ENCODE measurements around the gene PPP1R10. TPM values are rescaled to one million over a fixed set of nuclear protein-coding genes. Genes with fewer than 3 reads are reported as not detected.

Gene PPP1R10
- total and polyA plus RNA-seq, 2 donors, result 24.9 to 37.8 TPM

DNA sequence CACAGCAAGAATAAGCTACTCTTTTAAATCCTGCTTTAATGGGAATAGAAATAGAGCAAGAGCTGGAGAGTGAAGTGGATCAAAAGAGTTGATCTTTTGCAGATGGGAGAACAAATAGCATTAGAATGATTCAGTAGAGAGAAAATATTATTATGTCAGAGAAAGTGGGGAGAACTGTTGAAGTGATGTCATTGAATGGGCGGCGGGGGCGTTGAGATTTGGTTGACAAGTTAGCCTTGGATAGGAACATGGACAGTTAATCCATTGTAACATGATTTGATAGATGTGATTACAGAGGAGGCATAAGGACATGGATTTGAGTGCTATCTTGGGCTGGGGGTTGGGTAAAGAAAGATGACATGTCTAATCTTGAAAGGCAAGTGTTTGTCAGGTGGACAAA is 18.8 kb upstream of the PPP1R10 start:
- WGBS, result 99% methylated on average over 3 of the region's 3 CpGs
- peaks cover 21 to 34% of the 10 kb centered on the region in 2 donors for H3K36me3 ChIP-seq (ENCODE audit: control insufficient read depth in 2 of 2, insufficient read depth in 2 of 2, low read length in 1 of 2)

DNA sequence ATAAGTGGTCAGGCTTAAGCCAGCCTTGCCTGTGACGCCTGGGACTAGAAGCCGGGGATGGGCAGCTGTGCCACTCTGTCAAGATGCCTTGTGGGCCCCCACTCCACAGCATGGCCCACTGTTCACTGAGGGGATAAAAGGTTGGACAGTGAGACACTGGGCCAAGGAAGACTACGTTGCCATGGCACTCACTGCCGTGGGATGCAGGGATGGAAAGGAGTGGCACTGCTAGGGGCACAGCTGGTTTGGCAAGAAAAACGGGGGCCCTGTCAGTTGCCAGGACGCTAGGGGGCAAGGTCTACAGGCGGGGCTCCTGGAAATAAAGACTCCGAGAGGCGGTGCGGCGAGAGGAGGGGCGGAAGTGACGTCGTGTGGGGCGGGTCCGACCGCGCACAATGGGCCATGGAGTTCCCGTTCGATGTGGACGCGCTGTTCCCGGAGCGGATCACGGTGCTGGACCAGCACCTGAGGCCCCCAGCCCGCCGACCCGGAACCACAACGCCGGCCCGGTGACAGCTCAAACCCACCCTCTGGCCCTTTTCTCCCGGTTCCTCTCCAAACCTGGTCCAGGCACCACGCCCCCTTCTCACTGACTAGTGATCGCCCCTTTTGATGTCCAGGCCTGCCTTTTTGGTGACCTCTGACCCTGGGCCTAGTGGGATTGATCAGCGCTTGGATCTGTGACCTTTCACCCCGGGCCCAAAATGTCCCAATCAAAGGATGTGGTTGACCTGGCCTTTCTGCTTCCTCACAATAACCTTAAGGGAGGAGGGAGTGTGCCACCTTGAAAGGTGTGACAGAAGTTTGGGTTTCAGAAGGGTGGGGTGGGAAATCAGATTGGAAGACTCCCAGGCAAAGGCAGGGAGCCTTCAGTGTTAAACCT is 9.7 kb upstream of the PPP1R10 start, which contains the start of gene ATAT1:
Gene ATAT1 (plus strand): TSS at position 391 of the 883 bp plus-strand sequence.
- 6% methylated on average over 36 of the region's 36 CpGs for WGBS
- peaks cover 6 to 16% of the 10 kb centered on the region in 2 donors for H3K4me1 ChIP-seq (ENCODE audit: control insufficient read depth in 2 of 2, insufficient read depth in 2 of 2, low read length in 2 of 2)
- no peaks in the 10 kb centered on the region for H3K9me3 ChIP-seq (ENCODE audit: control insufficient read depth in 2 of 2, insufficient read depth in 1 of 2, low read length in 1 of 2)
- peak in 8 of 9 donors; percentile 61 to 91 (median 82) for DNase-seq (ENCODE audit: low read depth in 6 of 9, low spot score in 9 of 9)
- peak within 1 kb of the TSS; percentile 81 to 90 for H3K27ac ChIP-seq (ENCODE audit: low read depth in 1 of 2, low read length in 1 of 2)
- H3K4me3 ChIP-seq (ENCODE audit: low read length in 2 of 2), result peak within 1 kb of the TSS; percentile 58 to 80
- no peaks in the 10 kb centered on the region for H3K27me3 ChIP-seq (ENCODE audit: control insufficient read depth in 2 of 2, insufficient read depth in 1 of 2, low read length in 1 of 2)
- peaks cover 37 to 55% of the 10 kb centered on the region in 2 donors for H3K36me3 ChIP-seq (ENCODE audit: control insufficient read depth in 2 of 2, insufficient read depth in 2 of 2, low read length in 1 of 2)

More for the DNA sequence above, 18.8 kb upstream of the PPP1R10 start:
- H3K9me3 ChIP-seq (ENCODE audit: control insufficient read depth in 2 of 2, insufficient read depth in 1 of 2, low read length in 1 of 2), result no peaks in the 10 kb centered on the region
- H3K27ac ChIP-seq (ENCODE audit: low read depth in 1 of 2, low read length in 1 of 2), result no peak overlapping the region
- no peak overlapping the region for H3K4me3 ChIP-seq (ENCODE audit: low read length in 2 of 2)
- H3K27me3 ChIP-seq (ENCODE audit: control insufficient read depth in 2 of 2, insufficient read depth in 1 of 2, low read length in 1 of 2), result no peaks in the 10 kb centered on the region
- DNase-seq (ENCODE audit: low read depth in 6 of 9, low spot score in 9 of 9), result no peak
- H3K4me1 ChIP-seq (ENCODE audit: control insufficient read depth in 2 of 2, insufficient read depth in 2 of 2, low read length in 2 of 2), result peaks cover 0 to 6% of the 10 kb centered on the region in 2 donors

DNA sequence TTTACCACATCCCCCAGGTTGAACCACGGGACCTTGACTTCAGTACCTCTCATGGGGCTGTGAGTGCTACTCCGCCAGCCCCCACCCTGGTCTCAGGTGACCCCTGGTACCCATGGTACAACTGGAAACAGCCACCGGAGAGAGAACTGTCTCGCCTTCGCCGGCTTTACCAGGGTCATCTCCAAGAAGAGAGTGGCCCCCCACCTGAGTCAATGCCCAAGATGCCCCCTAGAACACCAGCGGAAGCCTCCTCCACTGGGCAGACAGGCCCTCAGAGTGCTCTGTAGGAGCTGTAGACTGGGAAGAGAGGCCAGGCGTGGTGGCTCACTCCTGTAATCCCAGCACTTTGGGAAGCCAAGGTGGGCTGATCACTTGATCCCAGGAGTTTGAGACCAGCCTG is 8.5 kb upstream of the PPP1R10 start:
- DNase-seq (ENCODE audit: low read depth in 6 of 9, low spot score in 9 of 9), result no peak
- Histone ChIP-seq H3K27ac (ENCODE audit: low read depth in 1 of 2, low read length in 1 of 2) (no peak overlapping the region), H3K9me3 (ENCODE audit: control insufficient read depth in 2 of 2, insufficient read depth in 1 of 2, low read length in 1 of 2) (no peaks in the 10 kb centered on the region), H3K27me3 (ENCODE audit: control insufficient read depth in 2 of 2, insufficient read depth in 1 of 2, low read length in 1 of 2) (no peaks in the 10 kb centered on the region), H3K36me3 (ENCODE audit: control insufficient read depth in 2 of 2, insufficient read depth in 2 of 2, low read length in 1 of 2) (peaks cover 39 to 61% of the 10 kb centered on the region in 2 donors), H3K4me1 (ENCODE audit: control insufficient read depth in 2 of 2, insufficient read depth in 2 of 2, low read length in 2 of 2) (peaks cover 6 to 16% of the 10 kb centered on the region in 2 donors), H3K4me3 (ENCODE audit: low read length in 2 of 2) (no peak overlapping the region)
- WGBS, result 98% methylated on average over 8 of the region's 8 CpGs

DNA sequence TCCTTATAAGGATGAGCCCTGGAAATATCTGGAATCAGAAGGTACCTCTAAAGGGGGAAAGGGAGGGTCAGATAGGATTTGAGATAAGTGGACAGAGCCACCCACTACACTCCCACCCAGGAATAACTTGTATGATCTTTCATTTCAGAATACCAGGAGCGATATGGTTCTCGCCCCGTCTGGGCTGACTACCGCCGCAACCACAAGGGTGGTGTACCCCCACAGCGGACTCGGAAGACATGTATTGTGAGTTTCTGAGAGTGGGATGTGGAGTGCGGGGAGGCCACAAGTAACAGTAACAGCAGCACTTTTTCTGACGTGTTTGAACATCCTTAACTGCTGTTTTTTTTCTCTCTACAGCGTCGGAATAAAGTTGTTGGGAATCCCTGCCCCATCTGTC is 2.5 kb upstream of the PPP1R10 start:
- peaks cover 5 to 11% of the 10 kb centered on the region in 2 donors for H3K4me1 ChIP-seq (ENCODE audit: control insufficient read depth in 2 of 2, insufficient read depth in 2 of 2, low read length in 2 of 2)
- peaks cover 34 to 55% of the 10 kb centered on the region in 2 donors for H3K36me3 ChIP-seq (ENCODE audit: control insufficient read depth in 2 of 2, insufficient read depth in 2 of 2, low read length in 1 of 2)
- DNase-seq (ENCODE audit: low read depth in 6 of 9, low spot score in 9 of 9), result no peak
- no peak overlapping the region for H3K4me3 ChIP-seq (ENCODE audit: low read length in 2 of 2)
- WGBS, result 98% methylated on average over 11 of the region's 11 CpGs
- no peak overlapping the region for H3K27ac ChIP-seq (ENCODE audit: low read depth in 1 of 2, low read length in 1 of 2)
- no peaks in the 10 kb centered on the region for H3K9me3 ChIP-seq (ENCODE audit: control insufficient read depth in 2 of 2, insufficient read depth in 1 of 2, low read length in 1 of 2)
- no peaks in the 10 kb centered on the region for H3K27me3 ChIP-seq (ENCODE audit: control insufficient read depth in 2 of 2, insufficient read depth in 1 of 2, low read length in 1 of 2)

DNA sequence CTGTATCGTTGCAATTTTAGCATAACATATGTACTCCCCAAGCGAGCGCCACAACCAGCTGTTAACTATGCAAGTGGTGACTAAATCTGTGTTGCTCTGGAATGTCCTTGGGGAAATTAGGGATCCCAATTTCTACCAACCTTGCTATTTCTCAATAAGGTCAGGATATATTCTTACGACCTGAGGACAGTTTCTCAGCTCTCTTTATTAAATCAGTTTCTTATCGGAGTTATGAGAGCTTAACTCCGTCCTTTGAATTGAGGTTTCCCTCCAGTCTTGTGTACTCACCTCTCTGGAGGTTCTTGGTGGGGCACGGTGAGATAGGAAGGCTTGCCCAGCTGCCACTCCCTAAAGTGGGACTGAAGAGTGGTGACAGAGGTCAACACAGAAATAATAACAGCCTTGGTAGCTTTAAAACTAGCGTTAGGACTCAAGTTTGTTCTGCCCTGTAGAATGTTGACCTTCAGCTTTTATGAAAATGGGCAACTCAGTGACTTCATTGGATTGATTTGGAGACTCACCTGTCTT is 1.3 kb upstream of the PPP1R10 start:
- no peak for DNase-seq (ENCODE audit: low read depth in 6 of 9, low spot score in 9 of 9)
- Histone ChIP-seq H3K4me1 (ENCODE audit: control insufficient read depth in 2 of 2, insufficient read depth in 2 of 2, low read length in 2 of 2) (peaks cover 17 to 23% of the 10 kb centered on the region in 2 donors), H3K27ac (ENCODE audit: low read depth in 1 of 2, low read length in 1 of 2) (peak overlapping the region; percentile 89 to 97), H3K27me3 (ENCODE audit: control insufficient read depth in 2 of 2, insufficient read depth in 1 of 2, low read length in 1 of 2) (no peaks in the 10 kb centered on the region), H3K4me3 (ENCODE audit: low read length in 2 of 2) (peak overlapping the region; percentile 76 to 89), H3K9me3 (ENCODE audit: control insufficient read depth in 2 of 2, insufficient read depth in 1 of 2, low read length in 1 of 2) (no peaks in the 10 kb centered on the region), H3K36me3 (ENCODE audit: control insufficient read depth in 2 of 2, insufficient read depth in 2 of 2, low read length in 1 of 2) (peaks cover 27 to 51% of the 10 kb centered on the region in 2 donors)
- 14% methylated on average over 8 of the region's 8 CpGs for WGBS

DNA sequence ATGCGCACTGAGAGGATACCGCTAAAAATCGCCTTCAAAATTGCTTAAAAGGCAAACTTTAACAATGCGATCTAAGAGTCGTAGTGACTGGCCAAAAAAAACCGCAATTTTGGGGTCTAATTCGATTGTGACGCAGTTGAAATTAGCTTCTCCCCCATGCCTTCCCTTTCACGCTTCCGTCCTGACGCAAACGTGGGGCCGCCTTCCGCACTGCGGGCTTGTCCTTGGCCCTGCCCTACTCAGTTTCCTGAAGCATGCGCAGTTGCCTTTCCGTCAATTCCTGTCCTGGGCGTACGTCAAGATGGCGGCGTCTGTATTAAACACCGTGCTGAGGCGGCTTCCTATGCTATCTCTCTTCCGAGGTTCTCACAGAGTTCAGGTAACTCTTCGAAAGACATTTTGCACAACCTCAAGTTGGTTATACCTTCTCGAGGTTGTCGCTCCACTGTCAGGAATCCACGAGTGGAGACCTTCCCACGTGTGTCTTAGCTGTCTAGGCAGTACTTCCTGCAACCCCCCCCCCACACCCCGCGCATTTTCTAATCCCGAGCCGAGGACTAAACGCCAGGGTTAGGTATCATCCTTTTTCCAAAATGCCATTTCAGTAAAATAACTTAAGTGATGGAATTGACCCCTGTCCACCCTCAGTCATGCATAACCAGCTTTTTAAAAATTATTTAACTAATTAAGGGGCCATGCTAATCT is 674 bp upstream of the PPP1R10 start, which contains the start of gene MRPS18B:
Gene MRPS18B (plus strand): TSS at position 276 of the 705 bp plus-strand sequence. CDS start 26 bp downstream, at position 302.
- Histone ChIP-seq H3K9me3 (ENCODE audit: control insufficient read depth in 2 of 2, insufficient read depth in 1 of 2, low read length in 1 of 2) (no peaks in the 10 kb centered on the region), H3K4me3 (ENCODE audit: low read length in 2 of 2) (peak within 1 kb of the TSS; percentile 89 to 97), H3K27ac (ENCODE audit: low read depth in 1 of 2, low read length in 1 of 2) (peak within 1 kb of the TSS; percentile 99 to 100), H3K4me1 (ENCODE audit: control insufficient read depth in 2 of 2, insufficient read depth in 2 of 2, low read length in 2 of 2) (peaks cover 19 to 27% of the 10 kb centered on the region in 2 donors), H3K36me3 (ENCODE audit: control insufficient read depth in 2 of 2, insufficient read depth in 2 of 2, low read length in 1 of 2) (peaks cover 23 to 46% of the 10 kb centered on the region in 2 donors), H3K27me3 (ENCODE audit: control insufficient read depth in 2 of 2, insufficient read depth in 1 of 2, low read length in 1 of 2) (no peaks in the 10 kb centered on the region)
- under 1% methylated on average over 34 of the region's 34 CpGs for whole genome bisulfite sequencing
- DNase-seq (ENCODE audit: low read depth in 6 of 9, low spot score in 9 of 9), result peak; percentile 98 to 100 (median 99)

DNA sequence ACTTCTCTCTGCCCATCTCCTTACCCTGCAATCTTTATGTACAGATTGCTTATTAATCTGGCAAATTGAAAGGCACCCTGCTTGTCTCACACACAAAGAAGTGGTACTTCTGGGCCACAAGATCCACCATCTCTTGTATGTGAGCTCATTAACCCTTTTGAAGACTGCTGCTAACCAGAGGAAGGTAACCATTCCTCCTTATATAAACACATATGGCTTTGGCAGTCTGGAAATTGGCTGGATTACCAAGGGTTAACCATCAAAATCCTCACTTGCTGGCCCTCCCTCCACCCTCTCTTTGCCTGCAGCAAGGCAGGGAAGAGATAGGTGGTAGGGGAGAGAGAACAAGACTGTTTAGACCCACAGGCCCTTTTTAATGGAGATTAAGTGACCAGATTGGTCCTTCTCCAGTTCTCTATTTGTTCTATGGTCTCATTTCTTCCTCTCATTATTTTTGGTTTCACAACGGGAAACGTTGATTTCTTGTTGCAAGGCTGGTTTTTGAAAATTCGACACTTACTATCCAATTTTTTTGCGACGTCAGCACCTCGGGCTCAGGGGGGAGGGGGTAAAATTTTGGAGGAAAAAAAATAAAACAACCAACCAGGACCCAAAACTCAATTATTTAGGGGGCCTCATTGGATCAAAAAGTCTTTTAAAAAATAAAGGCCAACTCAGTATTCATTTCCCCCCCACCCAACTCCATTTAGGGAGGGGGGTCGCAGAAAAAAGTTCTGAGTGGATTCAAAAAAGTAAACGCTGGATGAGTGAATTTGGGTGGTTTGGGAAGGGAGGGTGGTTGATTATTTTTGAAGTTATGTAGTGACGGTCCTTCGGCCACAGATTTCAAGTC is 859 bp downstream of the PPP1R10 start:
- peaks cover 19 to 38% of the 10 kb centered on the region in 2 donors for H3K36me3 ChIP-seq (ENCODE audit: control insufficient read depth in 2 of 2, insufficient read depth in 2 of 2, low read length in 1 of 2)
- H3K27ac ChIP-seq (ENCODE audit: low read depth in 1 of 2, low read length in 1 of 2), result peak overlapping the region; percentile 99 to 100
- peak overlapping the region; percentile 68 to 97 for H3K4me3 ChIP-seq (ENCODE audit: low read length in 2 of 2)
- peak; percentile 54 to 82 (median 67) for DNase-seq (ENCODE audit: low read depth in 6 of 9, low spot score in 9 of 9)
- under 1% methylated on average over 10 of the region's 10 CpGs for WGBS
- H3K9me3 ChIP-seq (ENCODE audit: control insufficient read depth in 2 of 2, insufficient read depth in 1 of 2, low read length in 1 of 2), result no peaks in the 10 kb centered on the region
- H3K27me3 ChIP-seq (ENCODE audit: control insufficient read depth in 2 of 2, insufficient read depth in 1 of 2, low read length in 1 of 2), result no peaks in the 10 kb centered on the region
- peaks cover 20 to 29% of the 10 kb centered on the region in 2 donors for H3K4me1 ChIP-seq (ENCODE audit: control insufficient read depth in 2 of 2, insufficient read depth in 2 of 2, low read length in 2 of 2)

DNA sequence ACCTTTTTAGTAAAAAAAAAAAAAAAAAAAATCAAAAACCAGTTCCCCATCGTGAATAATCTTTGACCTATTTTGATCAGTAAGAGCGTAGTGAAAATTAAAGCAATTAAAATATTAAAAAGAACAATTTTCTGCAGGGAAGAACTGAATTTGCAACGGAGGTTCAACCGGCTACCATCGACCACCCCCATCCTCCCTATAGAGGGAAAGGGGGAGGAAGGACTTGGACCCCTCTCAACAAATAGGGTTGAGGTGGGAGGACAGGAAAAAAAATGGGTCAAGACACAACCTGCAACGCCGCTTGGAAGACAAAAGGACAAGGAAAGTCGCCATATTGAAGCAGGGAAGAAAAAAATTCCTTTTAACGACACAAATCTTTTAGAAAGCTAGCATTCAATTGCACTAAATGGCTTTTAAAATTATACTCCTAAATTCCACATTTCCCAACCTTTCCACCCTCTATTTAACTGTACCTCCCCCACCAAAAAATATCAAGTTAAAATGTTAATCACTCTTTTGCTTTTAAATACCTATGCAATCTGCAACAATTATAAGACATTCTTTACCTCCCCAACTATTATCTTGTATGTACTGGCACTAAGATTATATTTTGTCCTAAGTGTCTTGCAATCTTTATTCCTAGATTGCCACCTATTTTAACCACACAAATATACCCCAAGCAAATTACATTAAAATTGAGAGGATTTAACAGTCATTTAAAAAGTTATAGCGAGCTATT is 1.7 kb downstream of the PPP1R10 start:
- Histone ChIP-seq H3K27ac (ENCODE audit: low read depth in 1 of 2, low read length in 1 of 2) (peak overlapping the region; percentile 99 to 100), H3K4me1 (ENCODE audit: control insufficient read depth in 2 of 2, insufficient read depth in 2 of 2, low read length in 2 of 2) (peaks cover 20 to 31% of the 10 kb centered on the region in 2 donors), H3K36me3 (ENCODE audit: control insufficient read depth in 2 of 2, insufficient read depth in 2 of 2, low read length in 1 of 2) (peaks cover 13 to 31% of the 10 kb centered on the region in 2 donors), H3K9me3 (ENCODE audit: control insufficient read depth in 2 of 2, insufficient read depth in 1 of 2, low read length in 1 of 2) (no peaks in the 10 kb centered on the region), H3K27me3 (ENCODE audit: control insufficient read depth in 2 of 2, insufficient read depth in 1 of 2, low read length in 1 of 2) (no peaks in the 10 kb centered on the region), H3K4me3 (ENCODE audit: low read length in 2 of 2) (peak overlapping the region; percentile 68 to 97)
- WGBS, result 0% methylated on average over 10 of the region's 10 CpGs
- DNase-seq (ENCODE audit: low read depth in 6 of 9, low spot score in 9 of 9), result peak in 7 of 9 donors; percentile 42 to 80 (median 59)
